Endothelial cell of hepatic sinusoid (primary cell): Measurements from ENCODE around the gene NT5C3B.
"Not testable (repeated sequence)": the region's sequence is repeated elsewhere in the genome, so short reads cannot be mapped to it uniquely, and the experiment has no call there.

Source experiments
- in situ Hi-C: cut with HindIII; loops from 2 replicates; pipeline ENCODE4 v1.10.0; 2017; ENCODE audit warnings: low sequenced_read_pairs

Gene NT5C3B

DNA sequence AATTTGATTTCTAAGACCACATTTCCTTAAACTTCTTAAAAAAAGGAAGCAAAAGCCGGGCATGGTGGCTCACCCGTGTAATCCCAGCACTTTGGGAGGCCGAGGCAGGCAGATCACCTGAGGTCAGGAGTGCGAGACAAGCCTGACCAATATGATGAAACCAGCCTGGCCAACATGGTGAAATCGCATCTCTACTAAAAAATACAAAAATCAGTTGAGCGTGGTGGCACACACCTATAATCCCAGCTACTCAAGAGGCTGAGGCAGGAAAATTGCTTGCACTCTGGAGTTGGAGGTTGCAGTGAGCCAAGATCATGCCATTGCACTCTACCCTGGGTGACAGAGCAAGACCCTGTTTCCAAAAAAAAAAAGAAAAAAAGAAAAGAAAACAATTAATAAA, 4.7 kb upstream of the NT5C3B start:
- in situ Hi-C loops: not testable (repeated sequence)

- in situ Hi-C loops: not testable (repeated sequence)
These were observed 3.4 kb upstream of the NT5C3B start for GRCh38 chr17:41839448-41839847.

GRCh38 chr17:41837761-41838538, 1.9 kb upstream of the NT5C3B start, which contains the start of gene KLHL10:
Gene KLHL10, plus strand, starts transcription at chr17:41837825. Its CDS starts 108 bp downstream, at chr17:41837933.
- in situ Hi-C loops: no loop called here

- in situ Hi-C loops: no loop called here
These were observed 641 bp upstream of the NT5C3B start for GRCh38 chr17:41836550-41837196.

DNA sequence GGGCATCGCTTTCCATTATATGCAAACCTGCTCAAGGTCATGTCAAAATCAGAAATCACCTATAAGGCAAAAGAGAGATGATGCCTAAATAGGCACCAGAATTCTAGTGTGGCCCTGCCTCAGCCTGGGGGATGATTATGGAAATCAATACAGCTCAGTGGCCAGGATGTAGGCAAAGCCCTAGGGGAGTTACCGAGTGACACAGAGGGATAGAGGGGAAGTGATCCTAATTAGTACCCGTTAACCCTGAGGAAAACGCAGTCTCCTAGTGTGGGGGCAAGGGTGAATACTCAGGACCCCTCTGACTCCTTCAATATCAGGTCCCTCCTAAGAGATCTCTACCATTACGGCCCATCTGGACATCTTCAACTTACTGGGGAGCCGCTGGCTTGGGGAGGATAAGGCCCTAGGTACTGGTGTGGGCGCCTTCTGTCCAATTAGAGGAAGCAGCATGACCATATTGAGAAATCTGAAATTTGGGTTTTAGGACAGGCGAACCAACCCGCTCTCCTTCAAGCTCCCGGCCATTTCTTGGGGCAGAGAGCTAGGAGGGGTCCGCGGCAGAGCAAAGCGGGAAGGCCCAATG, 725 bp downstream of the NT5C3B start:
- in situ Hi-C loops: no loop called here

DNA sequence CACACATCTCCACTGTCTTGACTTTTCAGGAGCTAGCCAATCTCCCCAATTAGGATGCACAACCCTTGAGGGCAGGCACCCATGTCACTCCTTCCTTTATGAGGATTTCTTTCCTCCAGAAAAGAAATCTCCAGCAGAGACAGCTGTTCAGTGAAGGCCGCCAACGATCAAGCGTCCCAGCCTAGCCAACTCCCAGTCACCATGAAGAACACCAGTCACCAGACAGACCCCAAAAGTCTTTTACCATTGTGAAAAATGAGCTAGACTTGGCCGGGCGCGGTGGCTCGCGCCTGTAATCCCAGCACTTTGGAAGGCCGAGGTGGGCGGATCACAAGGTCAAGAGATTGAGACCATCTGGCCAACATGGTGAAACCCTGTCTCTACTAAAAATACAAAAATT, 6.1 kb downstream of the NT5C3B start:
- in situ Hi-C loops: not testable (repeated sequence)

DNA sequence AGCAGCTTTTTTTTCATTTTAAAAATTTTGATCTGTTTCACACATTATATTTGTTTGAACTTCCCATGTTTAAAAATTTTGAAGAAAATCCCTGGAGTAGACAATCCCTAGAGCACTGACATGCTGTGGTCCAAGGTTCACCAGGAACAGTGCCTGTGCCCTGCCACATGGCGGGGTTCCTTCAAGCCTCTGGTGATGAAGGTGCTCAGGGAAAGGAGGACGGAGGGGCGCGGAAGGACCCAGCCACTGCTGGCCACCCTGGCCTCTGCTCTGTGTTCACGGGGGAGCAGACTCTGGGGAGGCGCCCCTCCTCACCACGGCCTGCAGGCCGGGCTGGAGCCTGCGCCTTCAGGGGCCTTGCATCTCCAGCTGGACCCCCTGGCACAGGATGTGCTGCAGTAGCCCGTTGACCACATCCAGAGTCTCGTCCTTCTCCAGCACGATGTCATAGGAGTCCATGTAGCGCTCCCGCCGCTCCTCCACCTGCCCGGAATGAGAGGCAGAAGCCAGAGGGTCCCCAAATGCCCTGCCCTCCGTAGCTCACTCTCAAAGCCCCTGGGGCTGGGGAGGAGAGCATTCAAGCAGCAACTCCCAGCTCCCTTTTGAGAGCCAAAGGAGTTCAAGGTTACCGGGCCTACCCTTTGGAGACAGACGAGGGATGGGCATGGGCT, 10.7 kb downstream of the NT5C3B start:
- in situ Hi-C loops: no loop called here

DNA sequence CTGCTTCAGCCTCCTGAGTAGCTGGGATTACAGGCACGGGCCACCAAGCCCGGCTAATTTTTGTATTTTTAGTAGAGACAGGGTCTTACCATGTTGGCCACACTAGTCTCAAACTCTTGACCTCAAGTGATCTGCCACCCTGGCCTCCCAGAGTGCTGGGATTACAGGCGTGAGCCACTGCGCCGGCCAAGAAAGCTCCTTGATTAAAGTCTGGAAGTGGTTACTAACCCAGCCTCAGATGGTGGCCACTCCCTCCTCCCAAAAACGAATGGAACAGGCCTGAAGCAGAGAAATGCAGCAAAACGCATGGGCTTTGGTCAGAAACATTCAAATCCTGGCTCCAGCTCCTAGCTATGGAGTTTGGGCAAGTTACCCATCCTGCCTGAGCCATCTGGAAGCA, 11.9 kb downstream of the NT5C3B start:
- in situ Hi-C loops: no loop called here

DNA sequence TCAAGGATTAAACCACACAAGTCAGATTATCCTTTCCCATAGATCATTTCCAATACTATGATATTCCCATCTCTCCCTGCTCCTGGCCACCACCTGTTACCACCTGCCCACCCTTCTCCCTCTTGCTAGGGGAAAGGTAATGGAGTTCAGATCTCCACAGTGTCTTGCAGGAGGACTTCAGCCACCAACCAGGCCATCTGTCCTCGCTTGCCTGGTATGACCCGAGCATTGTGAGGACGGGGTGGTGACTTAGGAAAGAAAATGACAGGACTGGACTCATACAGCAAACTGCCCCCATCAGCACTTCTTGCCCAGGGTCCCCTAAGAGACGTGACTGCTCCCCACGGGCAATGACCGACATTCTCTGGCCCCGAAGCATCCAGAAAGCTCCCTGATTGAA, 12.5 kb downstream of the NT5C3B start:
- in situ Hi-C loops: no loop called here

- in situ Hi-C loops: no loop called here
These were observed 12.9 kb downstream of the NT5C3B start for GRCh38 chr17:41823141-41823524.

DNA sequence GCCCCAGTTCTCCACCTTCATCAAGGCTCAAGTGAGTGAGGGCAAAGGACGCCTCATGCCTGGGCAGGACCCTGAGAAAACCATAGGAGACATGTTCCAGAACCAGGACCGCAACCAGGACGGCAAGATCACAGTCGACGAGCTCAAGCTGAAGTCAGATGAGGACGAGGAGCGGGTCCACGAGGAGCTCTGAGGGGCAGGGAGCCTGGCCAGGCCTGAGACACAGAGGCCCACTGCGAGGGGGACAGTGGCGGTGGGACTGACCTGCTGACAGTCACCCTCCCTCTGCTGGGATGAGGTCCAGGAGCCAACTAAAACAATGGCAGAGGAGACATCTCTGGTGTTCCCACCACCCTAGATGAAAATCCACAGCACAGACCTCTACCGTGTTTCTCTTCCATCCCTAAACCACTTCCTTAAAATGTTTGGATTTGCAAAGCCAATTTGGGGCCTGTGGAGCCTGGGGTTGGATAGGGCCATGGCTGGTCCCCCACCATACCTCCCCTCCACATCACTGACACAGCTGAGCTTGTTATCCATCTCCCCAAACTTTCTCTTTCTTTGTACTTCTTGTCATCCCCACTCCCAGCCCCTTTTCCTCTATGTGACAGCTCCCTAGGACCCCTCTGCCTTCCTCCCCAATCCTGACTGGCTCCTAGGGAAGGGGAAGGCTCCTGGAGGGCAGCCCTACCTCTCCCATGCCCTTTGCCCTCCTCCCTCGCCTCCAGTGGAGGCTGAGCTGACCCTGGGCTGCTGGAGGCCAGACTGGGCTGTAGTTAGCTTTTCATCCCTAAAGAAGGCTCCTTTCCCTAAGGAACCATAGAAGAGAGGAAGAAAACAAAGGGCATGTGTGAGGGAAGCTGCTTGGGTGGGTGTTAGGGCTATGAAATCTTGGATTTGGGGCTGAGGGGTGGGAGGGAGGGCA, 13.6 kb downstream of the NT5C3B start:
- in situ Hi-C loops: no loop called here

- in situ Hi-C loops: no loop called here
These were observed 14.3 kb downstream of the NT5C3B start for GRCh38 chr17:41821776-41822175.

GRCh38 chr17:41818024-41818423, 18.0 kb downstream of the NT5C3B start:
- in situ Hi-C loops: no loop called here

- in situ Hi-C loops: no loop called here
These were observed 19.3 kb downstream of the NT5C3B start for GRCh38 chr17:41816637-41817320.

DNA sequence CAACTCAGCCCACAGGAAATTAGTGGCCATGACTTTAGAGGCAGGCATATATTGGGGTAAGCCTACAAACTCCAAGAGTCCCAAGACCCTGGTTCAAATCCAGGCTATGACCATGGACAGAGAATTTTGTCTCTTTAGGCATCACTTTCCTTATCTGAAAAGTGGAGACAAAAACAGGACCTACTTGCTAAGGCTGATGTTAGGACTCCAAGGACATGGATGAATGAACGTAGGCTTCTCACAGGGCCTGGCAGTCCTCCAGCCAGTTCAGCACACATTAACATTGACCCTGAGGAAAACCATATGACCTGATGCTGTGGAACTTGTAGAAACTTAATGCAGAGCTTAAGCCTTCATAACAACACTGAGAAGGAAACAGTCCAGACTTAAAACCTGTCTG, 21.8 kb downstream of the NT5C3B start:
- in situ Hi-C loops: no loop called here

- in situ Hi-C loops: no loop called here
These were observed 22.3 kb downstream of the NT5C3B start for GRCh38 chr17:41813699-41814124.

DNA sequence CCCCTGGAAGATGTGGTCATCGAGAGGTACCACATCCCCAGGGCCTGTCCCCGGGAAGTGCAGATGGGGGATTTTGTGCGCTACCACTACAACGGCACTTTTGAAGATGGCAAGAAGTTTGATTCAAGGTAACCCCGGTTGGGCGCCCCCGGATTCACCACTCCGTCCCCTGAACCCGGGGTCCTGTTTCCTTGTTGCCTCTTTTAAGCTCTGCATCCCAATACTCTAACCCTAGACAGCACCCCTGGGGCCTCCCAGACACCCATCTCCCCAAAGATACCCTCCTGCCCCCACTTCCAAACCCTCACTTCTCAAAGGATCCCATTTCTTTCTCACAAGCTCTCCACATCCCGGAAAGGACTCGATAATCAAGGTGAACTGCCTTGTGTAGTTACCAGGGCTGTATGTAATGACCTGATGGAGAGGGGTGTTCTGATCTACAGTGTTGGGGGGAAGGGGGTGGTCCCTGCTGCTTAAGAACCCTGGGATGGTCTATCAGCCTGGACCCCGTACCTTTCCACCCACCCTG, 22.8 kb downstream of the NT5C3B start:
- in situ Hi-C loops: no loop called here

GRCh38 chr17:41812381-41813151, 23.5 kb downstream of the NT5C3B start, which contains the start of gene FKBP10:
Gene FKBP10, plus strand, starts transcription at chr17:41813004. Its CDS starts 31 bp downstream, at chr17:41813035.
- in situ Hi-C loops: no loop called here
